CMK (cell line): ENCODE data around the gene CRB2.
A peak's percentile ranks its signal among the peaks of the same experiment; 100 is the strongest.

Experiments
- DNase-seq: peaks from one replicate; pipeline ENCODE4 v3.0.0-alpha.2; 2010; ENCODE audit warnings: low read depth

The CRB2 gene

GRCh38 chr9:123364241-123364824 lies 8.3 kb downstream of the CRB2 start:
- DNase-seq = no peak

GRCh38 chr9:123365287-123365880 lies 9.4 kb downstream of the CRB2 start:
- DNase-seq = no peak

- no peak for DNase-seq
These were observed 10.0 kb downstream of the CRB2 start for GRCh38 chr9:123365881-123366528.

GRCh38 chr9:123368023-123368422 lies 12.0 kb downstream of the CRB2 start:
- no peak for DNase-seq

- DNase-seq = no peak
These were observed 12.6 kb downstream of the CRB2 start for GRCh38 chr9:123368536-123369153.

GRCh38 chr9:123369296-123369695 lies 13.3 kb downstream of the CRB2 start:
- no peak for DNase-seq

GRCh38 chr9:123370108-123370507 lies 14.1 kb downstream of the CRB2 start:
- no peak for DNase-seq

- DNase-seq = no peak
These were observed 14.7 kb downstream of the CRB2 start for GRCh38 chr9:123370526-123371227.

- DNase-seq = no peak
These were observed 15.2 kb downstream of the CRB2 start for GRCh38 chr9:123371228-123371584.

GRCh38 chr9:123371805-123372590 lies 16.0 kb downstream of the CRB2 start:
- DNase-seq = no peak

GRCh38 chr9:123372766-123373446 lies 16.9 kb downstream of the CRB2 start:
- no peak for DNase-seq

- DNase-seq = peak; percentile 22
These were observed 17.5 kb downstream of the CRB2 start for GRCh38 chr9:123373447-123373923.

GRCh38 chr9:123373946-123374345 lies 17.9 kb downstream of the CRB2 start:
- peak; percentile 62 for DNase-seq

GRCh38 chr9:123375469-123376132 lies 19.6 kb downstream of the CRB2 start:
- DNase-seq = peak; percentile 63

GRCh38 chr9:123376218-123377071 lies 20.4 kb downstream of the CRB2 start:
- no peak for DNase-seq

- DNase-seq = no peak
These were observed 21.4 kb downstream of the CRB2 start for GRCh38 chr9:123377211-123377971.

GRCh38 chr9:123378025-123378424 lies 22.0 kb downstream of the CRB2 start:
- DNase-seq = no peak

GRCh38 chr9:123378956-123379660 lies 23.1 kb downstream of the CRB2 start:
- no peak for DNase-seq
